ENCODE measurements around the gene SLC25A13.

- TF ChIP-seq CTCF (conservative IDR thresholded peaks at IDR 0.05) (no peak), EZH2 (IDR thresholded peaks at IDR 0.05; ENCODE audit: low read depth) (no peak)
Observed at GRCh38 chr7:96076350-96076707, 245.6 kb downstream of the SLC25A13 start.

Data from PC-9 (cell line).